D341Med (cell line): ENCODE results near the gene REL.
"Not testable (repeated sequence)": the region's sequence is repeated elsewhere in the genome, so short reads cannot be mapped to it uniquely, and the experiment has no call there.

Experiments
- DNase-seq: peaks from one replicate; pipeline ENCODE4 v3.0.0; 2012; ENCODE audit warnings: low spot score

REL gene

GRCh38 chr2:60881047-60881932 lies at the start of gene REL:
REL (plus strand) TSS chr2:60881574; CDS start chr2:60881841, 267 bp downstream.
- DNase-seq = peak; percentile 95

- DNase-seq = no peak
Measured at GRCh38 chr2:60831921-60832320, 49.5 kb upstream of the REL start.

- no peak for DNase-seq
Measured at GRCh38 chr2:60832621-60833020, 48.8 kb upstream of the REL start.

- DNase-seq = no peak
Measured at GRCh38 chr2:60834270-60834717, 47.1 kb upstream of the REL start.

- no peak for DNase-seq
Measured at GRCh38 chr2:60836491-60836890, 44.9 kb upstream of the REL start.

- DNase-seq = no peak
Measured at GRCh38 chr2:60837123-60837522, 44.3 kb upstream of the REL start.

- DNase-seq = no peak
Measured at GRCh38 chr2:60838481-60838880, 42.9 kb upstream of the REL start.

GRCh38 chr2:60839126-60839813 lies 42.1 kb upstream of the REL start:
- no peak for DNase-seq

- no peak for DNase-seq
Measured at GRCh38 chr2:60840880-60841279, 40.5 kb upstream of the REL start.

GRCh38 chr2:60843006-60843405 lies 38.4 kb upstream of the REL start:
- no peak for DNase-seq

GRCh38 chr2:60844105-60844504 lies 37.3 kb upstream of the REL start:
- no peak for DNase-seq

GRCh38 chr2:60847854-60848253 lies 33.5 kb upstream of the REL start:
- no peak for DNase-seq

- DNase-seq = no peak
Measured at GRCh38 chr2:60849187-60849586, 32.2 kb upstream of the REL start.

GRCh38 chr2:60852282-60852860 lies 29.0 kb upstream of the REL start:
- no peak for DNase-seq

- DNase-seq = no peak
Measured at GRCh38 chr2:60853531-60853930, 27.8 kb upstream of the REL start.

GRCh38 chr2:60855989-60856669 lies 25.2 kb upstream of the REL start:
- no peak for DNase-seq

- DNase-seq = no peak
Measured at GRCh38 chr2:60857056-60857455, 24.3 kb upstream of the REL start.

GRCh38 chr2:60858897-60859311 lies 22.5 kb upstream of the REL start:
- DNase-seq = no peak

GRCh38 chr2:60861736-60862135 lies 19.6 kb upstream of the REL start:
- DNase-seq = no peak

- no peak for DNase-seq
Measured at GRCh38 chr2:60862642-60863041, 18.7 kb upstream of the REL start.

- DNase-seq = not testable (repeated sequence)
Measured at GRCh38 chr2:60865361-60865760, 16.0 kb upstream of the REL start.

GRCh38 chr2:60867007-60867406 lies 14.4 kb upstream of the REL start:
- DNase-seq = no peak
